Stimulated activated CD4-positive, alpha-beta T cell treated with anti-CD3 and anti-CD28 coated beads, Interleukin-12 subunit alpha, Interleukin-12 subunit beta, amount 100 ng/mL, for 48 hours (primary cell): Measurements from ENCODE around the gene CACNG1.

Experiments
- DNase-seq, 3 donors: peaks; one replicate each; pipeline ENCODE4 v3.0.0-alpha.2; 2020; ENCODE audit warnings: low read depth in 2 of 3, low spot score in 1 of 3

Gene CACNG1

DNA sequence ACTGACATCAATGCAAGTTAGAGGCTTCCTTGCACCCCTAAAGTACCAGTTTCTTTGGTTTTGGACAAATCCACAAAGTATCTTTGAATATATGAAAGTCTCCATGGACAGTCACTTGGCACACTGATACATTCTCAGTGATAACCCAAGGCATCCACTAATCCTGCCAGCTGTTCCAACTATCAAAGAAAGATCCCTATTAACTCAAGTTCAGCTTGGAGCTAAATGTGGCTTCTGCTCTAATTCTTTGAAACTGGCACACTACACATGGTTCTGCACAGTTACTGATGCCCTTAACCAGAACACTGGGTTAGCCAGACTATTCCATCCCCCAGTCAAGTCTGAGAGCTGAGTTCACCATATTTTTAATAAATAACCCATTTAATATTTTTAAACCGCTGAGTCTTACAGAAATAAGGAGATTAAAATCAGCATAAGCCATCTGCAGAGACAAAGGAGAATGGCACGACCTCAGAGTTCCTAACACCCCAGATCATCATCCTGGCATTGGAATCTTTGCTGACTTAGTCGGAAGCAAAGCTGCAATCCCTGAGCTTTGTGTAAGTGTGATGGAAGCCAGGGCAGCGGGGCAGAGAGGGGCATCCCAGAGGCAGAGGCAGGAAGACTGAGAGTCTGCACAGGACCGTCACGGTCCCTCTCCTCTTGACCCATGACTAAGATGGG lies 6.3 kb downstream of the CACNG1 start:
- DNase-seq, result no peak

- no peak for DNase-seq
Measured at GRCh38 chr17:67051155-67051538, 6.8 kb downstream of the CACNG1 start.

- DNase-seq, result no peak
Measured at GRCh38 chr17:67051837-67052236, 7.5 kb downstream of the CACNG1 start.

DNA sequence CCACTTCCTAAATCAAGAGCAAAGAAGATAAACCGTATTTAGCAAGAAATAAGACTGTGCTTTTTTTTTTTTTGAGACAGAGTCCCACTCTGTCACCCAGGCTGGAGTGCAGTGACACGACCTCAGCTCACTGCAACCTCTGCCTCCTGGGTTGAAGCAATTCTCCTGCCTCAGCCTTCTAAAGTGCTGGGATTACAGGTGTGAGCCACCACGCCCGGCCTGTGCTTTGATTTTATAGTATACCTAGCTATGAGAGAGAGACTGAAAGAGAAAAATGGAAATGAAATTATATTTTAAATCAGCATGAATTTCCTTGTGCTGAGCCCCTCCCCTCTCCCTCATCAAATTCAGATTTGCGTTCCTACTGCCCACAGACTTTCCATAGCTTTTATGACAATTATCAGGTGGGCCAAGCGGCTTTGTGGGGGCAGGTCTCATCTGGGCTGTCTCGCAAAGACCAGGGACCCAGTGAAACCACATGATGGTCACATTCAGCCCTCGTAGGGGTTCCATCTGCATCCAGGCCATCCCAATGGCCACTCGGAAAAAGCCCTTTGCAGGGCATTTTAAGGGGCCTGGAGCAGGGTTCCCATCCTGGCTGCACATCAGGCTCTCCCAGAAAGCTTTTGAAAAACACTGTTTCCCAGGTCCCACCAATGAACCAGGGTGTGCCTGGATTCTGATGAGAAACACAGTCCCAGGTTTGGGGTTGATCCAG lies 8.5 kb downstream of the CACNG1 start:
- DNase-seq, result no peak

DNA sequence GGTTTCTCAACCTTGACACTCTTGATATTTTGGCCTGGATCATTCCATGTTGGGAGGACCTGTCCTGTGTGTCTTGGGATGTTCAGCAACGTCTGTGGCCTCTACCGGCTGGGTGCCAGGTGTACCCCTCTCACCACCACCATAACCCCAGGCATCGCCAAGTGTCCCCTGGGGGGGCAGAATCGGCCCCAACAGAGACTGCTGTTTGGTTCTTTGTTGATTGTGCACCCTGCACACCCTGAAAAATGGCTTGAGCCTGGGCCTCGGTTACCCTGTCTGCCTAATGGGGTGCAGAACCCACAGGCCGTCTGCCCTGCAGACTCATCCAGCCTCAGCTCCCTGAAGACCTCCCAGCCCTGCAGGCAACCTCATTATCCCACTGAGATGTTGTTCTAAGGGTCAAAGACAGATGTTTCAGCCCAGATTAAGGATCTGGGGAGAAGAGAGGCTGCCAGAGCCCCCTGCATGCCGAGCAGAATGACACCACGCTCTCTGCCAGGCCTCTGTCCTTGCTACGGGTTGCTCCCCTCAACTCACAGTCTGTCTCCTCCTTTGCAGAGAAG lies 9.2 kb downstream of the CACNG1 start:
- DNase-seq, result no peak

- DNase-seq, result no peak
Measured at GRCh38 chr17:67054011-67054591, 9.7 kb downstream of the CACNG1 start.

- DNase-seq, result no peak
Measured at GRCh38 chr17:67054608-67055007, 10.3 kb downstream of the CACNG1 start.

- no peak for DNase-seq
Measured at GRCh38 chr17:67055041-67055443, 10.7 kb downstream of the CACNG1 start.

DNA sequence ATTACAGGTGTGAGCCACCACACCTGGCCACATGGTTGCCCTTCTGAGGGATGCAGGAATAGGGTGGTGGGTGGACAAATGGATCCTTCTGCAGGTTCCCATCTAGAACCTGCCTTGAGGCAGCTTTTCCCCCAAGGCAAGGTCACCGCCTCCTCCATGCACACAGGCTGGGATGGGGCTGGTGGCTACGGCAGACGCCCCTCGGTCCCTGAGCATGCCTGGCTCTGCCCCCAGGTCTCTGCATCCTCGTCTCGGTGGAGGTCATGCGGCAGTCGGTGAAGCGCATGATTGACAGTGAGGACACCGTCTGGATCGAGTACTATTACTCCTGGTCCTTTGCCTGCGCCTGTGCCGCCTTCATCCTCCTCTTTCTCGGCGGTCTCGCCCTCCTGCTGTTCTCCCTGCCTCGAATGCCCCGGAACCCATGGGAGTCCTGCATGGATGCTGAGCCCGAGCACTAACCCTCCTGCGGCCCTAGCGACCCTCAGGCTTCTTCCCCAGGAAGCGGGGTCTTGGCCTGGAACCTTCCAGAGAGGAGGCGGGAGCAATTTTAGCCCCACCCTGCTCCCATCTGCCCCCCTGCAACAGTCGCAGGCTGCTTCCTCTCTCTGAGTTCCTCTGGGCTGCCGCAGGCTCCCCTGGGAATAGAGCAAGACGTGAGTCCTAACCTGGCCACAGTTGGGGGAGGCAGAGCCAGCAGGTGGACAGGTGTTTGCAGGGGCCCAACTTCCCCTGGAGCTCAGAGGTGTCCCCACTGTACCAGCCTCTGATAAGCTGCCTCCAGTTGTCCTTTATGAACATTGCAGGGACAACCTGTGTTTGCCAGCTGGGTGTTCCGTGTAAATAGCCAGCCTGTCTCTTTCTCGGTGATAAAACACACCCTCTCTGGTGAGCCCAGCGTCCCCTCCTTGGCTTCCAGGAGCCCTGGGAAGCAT lies 11.7 kb downstream of the CACNG1 start:
- DNase-seq, result no peak

- no peak for DNase-seq
Measured at GRCh38 chr17:67056746-67057490, 12.6 kb downstream of the CACNG1 start.

- DNase-seq, result no peak
Measured at GRCh38 chr17:67058036-67058435, 13.7 kb downstream of the CACNG1 start.

DNA sequence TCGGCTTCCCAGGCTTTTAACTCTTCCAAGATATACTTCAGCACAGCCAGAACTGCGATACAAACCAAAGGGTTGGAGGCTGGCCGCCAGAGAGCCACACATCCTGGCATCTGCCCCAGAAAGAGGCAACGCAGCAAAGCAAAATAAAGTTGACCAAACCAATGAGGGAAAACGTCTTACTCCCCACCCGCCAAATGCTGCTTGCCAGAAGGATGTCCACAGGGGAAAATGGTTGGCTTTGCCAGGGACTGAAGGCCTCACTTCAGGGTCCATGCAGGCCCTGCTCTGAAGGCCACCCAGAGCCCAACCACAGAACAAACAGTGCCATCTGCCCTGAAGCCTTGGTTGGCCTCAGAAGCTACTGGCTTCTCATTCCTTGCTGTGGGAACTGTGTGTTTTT lies 15.0 kb downstream of the CACNG1 start:
- no peak for DNase-seq

DNA sequence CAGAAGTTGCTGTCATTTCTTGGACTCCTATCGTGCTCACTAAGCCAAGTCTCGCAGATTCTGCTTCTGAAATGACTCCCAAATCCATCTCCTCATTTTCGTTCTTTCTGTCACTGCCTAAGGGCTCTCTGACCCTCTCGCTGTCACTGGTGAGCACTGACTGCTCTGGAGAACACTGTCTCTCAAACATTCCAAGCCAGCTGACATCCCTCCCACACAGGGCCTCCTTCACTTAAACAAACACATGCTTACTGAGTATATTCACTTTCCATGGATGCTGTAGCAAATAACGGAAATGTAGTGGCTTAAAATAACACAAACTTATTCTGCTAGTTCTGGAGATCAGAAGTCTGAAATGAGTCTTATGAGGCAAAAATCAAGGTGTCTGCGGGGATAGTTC lies 18.8 kb downstream of the CACNG1 start:
- no peak for DNase-seq

GRCh38 chr17:67066717-67067116 lies 22.4 kb downstream of the CACNG1 start:
- no peak for DNase-seq

DNA sequence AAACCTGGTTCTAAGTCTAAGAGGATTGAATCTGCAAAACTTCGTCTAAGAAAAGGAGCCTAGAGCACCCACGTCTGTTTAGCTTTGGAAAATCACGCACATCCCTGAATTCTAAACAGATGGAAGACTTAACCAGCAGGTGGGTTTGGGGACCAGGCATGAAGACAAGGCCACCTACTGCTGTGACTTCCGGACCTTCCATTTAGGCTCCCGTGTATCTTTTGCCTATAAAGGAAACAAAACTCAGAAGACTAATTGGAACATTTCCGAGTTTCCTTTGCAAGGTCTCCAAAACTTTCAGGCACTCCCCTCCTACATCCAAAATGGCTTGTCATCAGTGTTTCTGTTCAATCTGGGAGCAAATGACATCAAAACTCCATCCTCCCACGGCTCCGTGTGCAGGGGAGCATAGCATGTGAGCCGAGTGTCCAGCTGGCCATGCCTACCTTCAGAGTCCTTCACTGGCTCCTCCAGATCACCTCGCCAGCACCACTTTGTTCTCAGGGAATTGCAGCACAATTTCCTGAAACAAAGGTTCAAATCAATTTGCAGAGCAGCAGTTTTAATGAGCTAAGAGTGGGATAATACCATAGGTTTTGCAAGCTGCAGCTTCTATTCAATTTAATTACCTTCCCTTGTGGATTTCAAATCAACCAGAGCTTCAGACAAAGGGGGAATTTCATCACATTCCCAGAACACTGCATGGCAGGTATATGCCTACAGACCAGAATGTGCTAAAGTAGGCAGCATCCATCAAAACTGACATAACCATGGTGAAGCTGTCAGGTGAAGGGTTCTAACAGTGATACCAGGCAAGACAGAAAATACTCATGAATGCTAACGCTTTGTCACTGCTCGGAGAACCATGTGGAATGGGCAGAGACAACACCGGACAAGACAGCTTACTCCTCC lies 23.5 kb downstream of the CACNG1 start:
- no peak for DNase-seq

DNA sequence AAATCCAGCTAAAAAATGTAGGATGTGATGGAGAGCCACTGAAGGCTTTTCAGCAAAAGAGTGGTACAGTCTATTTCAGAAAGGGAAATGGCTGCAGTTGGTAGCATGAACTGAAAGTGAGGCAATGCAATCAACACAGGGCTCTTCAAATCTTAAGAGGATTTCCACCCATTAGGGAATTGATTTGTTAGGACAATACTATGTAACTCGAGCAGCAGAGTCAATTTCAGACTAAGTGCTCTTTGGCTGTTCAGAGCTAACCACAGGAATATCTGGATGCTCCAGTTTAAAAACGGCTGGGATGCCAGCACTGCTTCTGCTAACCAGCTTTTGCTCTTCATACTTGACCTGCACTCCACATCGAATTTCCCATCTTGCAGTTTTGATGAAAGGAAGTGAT lies 24.6 kb downstream of the CACNG1 start:
- DNase-seq, result no peak

- no peak for DNase-seq
Measured at GRCh38 chr17:67069603-67070136, 25.3 kb downstream of the CACNG1 start.

GRCh38 chr17:67071595-67071994 lies 27.2 kb downstream of the CACNG1 start:
- DNase-seq, result no peak

DNA sequence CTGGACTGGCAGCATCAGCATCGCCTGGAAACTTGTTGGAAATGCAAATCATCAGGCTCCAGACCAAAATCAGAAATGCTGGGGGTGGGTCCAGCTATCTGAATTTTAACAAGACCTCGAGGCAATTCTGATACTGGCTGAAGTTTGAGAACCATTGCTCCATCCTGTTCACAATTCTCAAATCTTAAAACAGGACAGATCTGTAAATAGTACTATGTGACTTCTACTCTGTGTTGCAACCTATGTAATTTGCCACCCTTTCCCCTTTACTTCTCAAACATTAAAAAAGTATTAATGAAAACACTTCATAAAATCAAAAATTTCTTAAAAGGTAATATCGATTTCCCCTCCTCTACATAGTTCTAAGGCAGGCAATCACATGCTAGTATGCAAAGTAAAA lies 28.5 kb downstream of the CACNG1 start:
- no peak for DNase-seq
